HG03064 (cell line): ENCODE measurements around the gene BCAM.
"Not testable (repeated sequence)": the region's sequence is repeated elsewhere in the genome, so short reads cannot be mapped to it uniquely, and the experiment has no call there.

Experiments used
- ATAC-seq: cut with Tn5 transposase; IDR thresholded peaks from one replicate; pipeline ENCODE4 v1.9.1; 2021; ENCODE audit warnings: low read depth; ENCODE audit not compliant: unreplicated experiment

BCAM gene

DNA sequence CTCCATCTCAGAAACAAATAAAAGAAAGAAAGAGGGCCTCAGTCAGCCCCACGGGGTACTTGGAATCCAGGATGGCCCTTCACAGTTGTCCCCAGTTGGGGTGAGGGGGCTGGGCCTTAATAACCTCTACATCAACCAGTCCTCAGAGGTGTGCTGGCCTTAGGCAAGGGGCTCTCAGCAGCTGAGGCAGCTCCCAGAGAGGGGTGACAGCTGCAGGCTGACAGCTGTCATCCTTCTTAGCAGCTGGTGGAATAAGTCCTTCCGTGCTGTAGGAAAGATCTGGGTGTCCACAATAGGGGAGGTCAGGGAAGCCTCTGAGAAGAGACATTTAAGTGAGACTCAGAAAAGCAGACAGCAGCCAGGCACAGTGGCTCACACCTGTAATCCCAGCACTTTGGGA is 7.4 kb downstream of the BCAM start:
- ATAC-seq = no peak

DNA sequence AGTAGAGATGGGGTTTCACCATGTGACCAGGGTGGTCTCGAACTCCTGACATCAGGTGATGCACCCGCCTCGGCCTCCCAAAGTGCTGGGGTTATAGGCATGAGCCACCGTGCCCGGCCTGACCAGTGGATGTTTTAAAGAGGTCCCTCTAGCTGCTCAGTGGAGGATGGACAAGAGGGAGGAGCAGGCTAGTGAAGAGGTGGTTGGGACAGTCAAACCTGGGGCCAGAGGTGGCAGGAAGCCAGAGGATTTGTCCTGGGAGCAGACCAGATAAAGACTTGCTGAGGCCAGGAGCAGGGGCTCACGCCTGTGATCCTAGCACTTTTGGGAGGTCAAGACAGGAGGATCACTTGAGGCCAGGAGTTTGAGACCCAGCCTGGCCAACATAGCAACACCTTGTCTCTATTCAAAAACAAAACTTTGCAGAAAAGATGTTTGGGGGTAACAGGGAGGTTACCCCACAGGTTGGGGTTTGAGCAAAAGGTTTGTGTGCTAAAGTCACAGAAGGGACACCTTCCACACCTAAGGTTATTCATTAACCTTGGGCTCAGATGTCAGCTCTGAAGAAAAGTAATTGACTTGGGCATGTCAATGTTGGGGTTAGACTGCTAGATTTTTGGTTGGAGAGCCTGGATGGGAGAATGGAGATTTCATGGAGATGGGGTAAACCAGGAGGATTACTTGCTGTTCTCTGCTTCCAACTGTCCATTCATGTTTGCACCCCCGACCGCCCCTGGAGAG is 9.0 kb downstream of the BCAM start:
- no peak for ATAC-seq

DNA sequence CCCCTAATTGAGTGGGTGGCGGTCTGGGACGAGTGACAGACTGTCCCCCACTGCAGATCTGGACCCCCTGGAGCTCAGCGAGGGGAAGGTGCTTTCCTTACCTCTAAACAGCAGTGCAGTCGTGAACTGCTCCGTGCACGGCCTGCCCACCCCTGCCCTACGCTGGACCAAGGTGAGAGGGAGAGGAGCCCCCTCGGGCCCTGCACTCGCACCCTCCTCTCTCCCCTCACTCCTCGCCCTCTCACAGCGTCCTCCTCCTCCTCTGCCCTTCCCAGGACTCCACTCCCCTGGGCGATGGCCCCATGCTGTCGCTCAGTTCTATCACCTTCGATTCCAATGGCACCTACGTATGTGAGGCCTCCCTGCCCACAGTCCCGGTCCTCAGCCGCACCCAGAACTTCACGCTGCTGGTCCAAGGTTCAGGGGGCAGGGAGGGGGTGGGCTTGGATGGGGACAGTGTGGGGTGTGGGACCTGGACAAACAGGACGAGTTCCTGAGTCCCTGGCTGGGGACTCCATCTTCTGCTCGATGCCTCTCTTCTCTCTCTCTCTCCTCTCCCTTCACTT is 9.6 kb downstream of the BCAM start:
- ATAC-seq = no peak

DNA sequence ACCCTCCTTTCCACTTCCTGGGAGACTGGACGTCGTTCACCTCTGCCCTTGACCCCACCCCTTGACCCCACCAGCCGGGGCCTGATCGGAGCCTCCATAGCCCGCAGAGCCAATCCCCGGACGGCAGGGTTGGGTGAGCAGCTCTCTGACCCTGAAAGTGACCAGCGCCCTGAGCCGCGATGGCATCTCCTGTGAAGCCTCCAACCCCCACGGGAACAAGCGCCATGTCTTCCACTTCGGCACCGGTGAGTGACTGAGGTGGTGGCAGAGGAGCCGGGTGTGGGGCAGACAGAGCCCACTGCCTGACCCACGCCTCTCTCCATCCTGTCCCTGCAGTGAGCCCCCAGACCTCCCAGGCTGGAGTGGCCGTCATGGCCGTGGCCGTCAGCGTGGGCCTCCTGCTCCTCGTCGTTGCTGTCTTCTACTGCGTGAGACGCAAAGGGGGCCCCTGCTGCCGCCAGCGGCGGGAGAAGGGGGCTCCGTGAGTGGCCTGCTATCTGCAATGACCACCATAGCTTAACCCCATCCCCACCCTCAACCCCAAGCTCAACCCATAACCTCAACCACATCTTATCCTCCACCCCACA is 10.4 kb downstream of the BCAM start:
- no peak for ATAC-seq

DNA sequence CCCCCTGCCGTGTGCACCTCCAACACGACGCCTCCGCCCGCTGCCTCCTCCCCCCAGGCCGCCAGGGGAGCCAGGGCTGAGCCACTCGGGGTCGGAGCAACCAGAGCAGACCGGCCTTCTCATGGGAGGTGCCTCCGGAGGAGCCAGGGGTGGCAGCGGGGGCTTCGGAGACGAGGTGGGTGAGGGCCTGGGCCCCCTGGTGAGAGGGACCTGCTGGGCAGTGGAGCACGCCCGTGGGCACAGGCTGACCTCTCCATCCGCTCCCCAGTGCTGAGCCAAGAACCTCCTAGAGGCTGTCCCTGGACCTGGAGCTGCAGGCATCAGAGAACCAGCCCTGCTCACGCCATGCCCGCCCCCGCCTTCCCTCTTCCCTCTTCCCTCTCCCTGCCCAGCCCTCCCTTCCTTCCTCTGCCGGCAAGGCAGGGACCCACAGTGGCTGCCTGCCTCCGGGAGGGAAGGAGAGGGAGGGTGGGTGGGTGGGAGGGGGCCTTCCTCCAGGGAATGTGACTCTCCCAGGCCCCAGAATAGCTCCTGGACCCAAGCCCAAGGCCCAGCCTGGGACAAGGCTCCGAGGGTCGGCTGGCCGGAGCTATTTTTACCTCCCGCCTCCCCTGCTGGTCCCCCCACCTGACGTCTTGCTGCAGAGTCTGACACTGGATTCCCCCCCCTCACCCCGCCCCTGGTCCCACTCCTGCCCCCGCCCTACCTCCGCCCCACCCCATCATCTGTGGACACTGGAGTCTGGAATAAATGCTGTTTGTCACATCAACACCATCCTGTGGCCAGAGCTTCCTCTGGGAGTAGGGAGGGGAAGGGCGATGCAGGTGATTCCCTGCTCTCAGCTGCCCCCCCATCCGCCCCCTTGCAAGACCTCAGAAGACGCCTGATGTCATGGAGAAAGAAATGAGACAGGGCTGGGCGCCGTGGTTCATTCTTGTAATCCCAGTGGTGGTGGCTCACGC is 12.0 kb downstream of the BCAM start:
- no peak for ATAC-seq

DNA sequence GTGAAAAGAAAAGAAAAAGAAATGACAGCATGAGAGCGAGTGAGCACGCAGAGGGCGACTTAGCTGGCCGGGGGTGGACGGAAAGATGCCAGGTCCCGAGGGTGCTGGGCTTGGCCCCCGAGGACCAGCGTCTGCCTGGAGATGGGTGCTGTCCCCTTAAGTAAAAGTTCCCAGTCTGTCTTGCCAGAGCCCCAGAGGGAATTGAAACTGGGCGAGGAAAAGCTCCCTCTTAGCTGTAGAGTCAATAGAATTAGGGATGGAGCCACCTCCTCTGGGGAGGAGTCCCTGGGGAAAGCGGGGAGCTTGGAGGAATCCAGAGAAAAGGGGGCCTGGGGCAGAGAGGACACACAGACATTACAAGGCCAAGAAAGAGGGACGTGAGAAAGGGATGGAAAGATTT is 13.3 kb downstream of the BCAM start:
- no peak for ATAC-seq

DNA sequence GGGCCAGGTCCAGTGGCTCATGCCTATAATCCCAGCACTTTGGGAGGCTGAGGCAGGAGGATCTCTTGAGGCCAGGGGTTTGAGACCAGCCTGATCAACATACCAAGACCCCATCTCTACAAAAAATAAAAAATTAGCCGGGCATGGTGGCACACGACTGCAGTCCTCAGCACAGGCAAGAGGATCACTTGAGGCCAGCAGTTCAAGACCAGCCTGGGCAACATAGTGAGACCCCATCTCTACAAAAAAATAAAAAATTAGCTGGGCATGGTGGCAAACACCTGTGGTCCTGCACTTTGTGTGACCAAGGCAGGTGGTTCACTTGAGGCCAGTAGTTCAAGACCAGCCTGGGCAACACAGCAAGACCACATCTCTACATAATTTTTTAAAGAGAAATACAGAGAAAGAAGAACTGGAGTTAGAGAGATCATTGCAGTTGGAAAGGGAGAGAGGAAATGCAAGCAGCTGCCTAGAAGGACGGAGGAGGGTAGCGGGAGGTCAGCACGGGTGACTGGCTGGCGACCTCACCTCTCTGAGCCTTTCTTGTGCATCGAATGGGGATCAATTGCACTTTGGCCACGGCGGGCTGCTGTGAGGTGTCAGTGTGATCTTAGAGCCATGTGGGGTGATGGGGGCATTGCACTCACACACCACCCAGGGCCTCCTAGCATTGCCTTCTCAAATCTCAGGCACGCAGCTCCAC is 13.9 kb downstream of the BCAM start:
- ATAC-seq = no peak

DNA sequence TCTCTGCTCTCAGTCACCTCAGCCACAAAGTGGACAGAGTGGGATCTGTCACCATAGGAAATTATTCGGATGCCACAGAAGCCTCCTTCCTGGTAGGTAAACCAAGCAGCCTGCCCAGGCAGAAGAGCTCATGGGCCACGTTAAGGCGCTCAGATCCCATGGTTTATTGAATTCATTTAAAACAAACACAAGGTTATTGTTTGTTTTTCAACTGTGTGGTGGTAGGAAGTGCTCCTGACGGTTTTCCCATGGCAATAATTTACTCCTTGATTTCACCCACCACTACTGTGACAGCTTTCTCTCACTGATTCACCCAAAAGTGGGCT is 14.4 kb downstream of the BCAM start:
- ATAC-seq = no peak

DNA sequence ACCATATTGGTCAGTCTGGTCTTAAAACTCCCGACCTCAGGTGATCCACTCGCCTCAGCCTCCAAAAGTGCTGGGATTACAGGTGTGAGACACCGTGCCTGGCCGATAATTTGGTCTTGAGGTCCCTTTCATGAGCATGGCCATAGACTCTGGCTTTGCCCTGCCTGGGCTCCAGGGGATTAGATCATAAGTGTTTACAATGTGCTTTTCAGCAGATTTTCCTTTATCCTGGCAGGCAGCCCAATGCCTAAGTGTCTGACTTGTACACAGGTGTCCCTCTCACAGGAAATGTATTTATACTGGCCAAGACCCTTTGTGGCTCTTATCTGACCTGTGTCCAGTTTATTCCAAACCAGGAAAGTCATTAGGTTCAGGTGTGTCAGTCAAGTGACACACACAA is 15.9 kb downstream of the BCAM start:
- ATAC-seq = no peak

DNA sequence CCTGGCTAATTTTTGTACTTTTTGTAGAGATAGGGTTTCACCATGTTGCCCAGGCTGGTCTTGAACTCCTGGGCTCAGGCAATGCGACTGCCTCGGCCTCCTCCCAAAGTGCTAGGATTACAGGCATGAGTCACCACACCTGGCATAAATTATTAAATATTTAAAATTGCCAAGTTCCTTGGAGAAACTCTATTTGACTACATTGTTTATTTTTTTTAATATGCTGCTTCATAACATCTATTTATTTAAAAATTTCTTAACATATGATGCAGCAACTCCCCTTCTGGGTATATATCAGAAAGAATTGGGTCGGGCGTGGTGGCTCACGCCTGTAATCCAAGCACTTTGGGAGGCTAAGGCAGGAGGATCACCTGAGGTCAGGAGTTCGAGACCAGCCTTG is 24.0 kb downstream of the BCAM start:
- not testable (repeated sequence) for ATAC-seq

DNA sequence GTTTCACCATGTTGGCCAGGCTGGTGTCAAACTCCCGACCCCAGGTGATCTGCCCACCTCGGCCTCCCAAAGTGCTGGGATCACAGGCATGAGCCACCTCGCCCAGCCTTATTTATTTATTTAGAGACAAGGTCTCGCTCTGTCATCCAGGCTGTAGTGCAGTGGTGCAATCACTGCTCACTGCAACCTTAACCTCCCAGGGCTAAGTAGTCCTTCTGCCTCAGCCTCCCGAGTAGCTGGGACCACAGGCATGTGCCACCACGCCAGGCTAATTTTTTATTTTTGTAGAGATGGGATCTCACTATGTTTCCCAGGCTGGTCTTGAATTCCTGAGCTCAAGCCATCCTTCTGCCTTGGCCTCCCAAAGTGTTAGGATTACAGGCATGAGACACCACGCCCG is 25.5 kb downstream of the BCAM start:
- ATAC-seq = not testable (repeated sequence)

DNA sequence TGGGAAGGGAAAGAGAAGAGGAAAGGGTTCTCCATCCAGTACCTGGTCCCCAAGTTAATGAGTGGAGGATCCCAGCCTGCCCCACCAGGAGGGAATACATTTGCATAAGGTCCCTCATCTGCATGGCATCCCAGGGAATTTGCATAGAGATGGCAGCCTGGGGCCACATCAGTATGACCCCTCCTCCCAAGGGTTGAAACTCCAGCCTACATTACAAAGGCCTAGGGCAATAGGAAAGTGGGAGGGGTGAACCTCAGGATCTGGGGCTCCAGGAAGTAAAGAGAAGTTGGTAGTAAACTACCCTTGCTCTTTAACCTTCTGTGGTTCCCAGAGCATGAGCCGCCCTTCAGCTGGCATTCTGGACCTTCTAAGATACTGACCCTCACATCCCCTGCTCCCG is 30.4 kb downstream of the BCAM start:
- ATAC-seq = no peak

DNA sequence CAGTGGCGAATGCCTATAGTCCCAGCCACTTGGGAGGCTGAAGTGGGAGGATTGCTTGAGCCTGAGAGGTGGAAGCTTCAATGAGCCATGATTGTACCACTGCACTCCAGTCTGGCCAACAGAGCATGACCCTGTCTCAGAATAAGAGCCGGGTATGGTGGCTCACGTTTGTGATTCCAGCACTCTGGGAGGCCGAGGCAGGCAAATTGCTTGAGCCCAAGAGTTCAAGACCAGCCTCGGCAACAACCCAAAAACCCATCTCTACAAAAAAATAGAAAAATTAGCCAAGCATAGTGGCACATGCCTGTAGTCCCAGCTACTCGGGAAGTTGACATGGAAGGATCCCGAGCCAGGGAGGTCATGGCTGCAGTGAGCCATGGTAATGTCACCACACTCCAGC is 31.9 kb downstream of the BCAM start:
- no peak for ATAC-seq

DNA sequence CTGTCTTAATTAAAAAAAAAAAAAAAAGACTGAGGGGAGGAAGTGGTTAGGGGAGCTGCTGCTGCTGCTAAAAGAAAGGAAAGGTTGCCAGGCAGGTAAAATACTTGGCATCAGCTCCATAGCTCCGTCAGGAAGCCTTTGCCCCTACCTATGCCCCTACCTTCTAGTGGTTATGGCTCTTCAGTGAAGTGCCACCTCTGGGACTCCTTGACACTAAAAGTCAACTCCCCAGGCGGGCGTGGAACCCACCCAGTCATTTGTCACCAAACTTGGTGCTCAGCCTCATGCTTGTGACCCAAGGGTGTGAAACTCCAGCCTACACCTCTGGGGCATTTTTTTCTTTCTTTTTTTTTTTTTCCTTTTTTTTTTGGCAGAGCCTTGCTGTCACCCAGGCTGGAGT is 32.3 kb downstream of the BCAM start:
- no peak for ATAC-seq

DNA sequence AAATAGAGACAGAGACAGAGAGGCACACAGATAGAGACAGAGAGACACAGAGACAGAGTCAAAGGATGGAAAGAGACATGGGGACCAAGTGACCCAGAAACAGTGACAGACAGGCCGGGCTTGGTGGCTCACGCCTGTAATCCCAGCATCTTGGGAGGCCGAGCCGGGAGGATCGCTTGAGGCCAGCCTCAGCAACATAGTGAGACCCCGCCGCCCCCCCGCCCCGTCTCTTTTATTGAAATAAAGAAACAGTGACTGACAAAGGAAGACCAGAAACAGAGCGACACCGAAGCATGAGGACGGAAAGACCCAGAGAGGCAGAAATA is 36.3 kb downstream of the BCAM start:
- ATAC-seq = no peak

DNA sequence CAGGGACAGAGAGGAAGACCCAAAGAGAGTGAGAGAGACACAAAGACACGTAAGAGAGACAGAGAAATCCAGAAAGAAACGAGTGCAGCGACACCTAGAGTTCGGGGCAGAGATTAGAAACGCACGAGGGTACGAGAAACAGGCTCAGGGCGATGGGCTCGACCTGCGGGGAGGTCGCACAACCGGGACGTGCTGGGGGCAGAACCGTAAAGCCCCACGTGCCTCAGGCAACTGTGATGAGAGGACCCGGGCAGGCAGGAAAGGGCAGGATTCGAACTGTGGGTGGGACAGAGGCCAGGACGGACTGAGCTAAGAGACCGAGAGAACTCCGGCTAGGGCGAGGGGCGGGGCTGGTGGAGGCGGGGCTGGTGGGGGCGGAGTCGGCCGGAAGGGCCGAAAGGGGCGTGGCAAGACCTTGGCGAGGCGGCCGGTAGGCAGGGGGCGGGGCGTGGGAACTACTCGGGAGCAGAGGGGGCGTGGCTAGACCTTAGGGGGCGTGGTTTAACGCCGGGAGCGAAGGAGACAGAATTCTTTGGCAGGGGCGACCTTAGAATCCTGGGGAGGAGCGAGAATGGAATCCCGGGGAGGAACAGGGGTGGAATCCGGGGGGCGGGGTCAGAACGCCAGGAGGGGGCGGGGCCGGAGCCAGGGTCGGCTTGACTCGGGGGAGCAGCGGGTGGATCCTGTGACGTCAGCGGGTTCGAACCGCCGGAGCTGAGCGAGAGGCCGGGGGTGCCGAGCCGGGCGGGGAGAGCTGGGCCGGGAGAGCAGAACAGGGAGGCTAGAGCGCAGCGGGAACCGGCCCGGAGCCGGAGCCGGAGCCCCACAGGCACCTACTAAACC is 36.9 kb downstream of the BCAM start, which contains the start of gene NECTIN2:
Gene NECTIN2, plus strand, starts transcription at position 686 of the 843 bp plus-strand sequence. CDS start 229 bp downstream, outside the sequence.
- ATAC-seq = no peak

DNA sequence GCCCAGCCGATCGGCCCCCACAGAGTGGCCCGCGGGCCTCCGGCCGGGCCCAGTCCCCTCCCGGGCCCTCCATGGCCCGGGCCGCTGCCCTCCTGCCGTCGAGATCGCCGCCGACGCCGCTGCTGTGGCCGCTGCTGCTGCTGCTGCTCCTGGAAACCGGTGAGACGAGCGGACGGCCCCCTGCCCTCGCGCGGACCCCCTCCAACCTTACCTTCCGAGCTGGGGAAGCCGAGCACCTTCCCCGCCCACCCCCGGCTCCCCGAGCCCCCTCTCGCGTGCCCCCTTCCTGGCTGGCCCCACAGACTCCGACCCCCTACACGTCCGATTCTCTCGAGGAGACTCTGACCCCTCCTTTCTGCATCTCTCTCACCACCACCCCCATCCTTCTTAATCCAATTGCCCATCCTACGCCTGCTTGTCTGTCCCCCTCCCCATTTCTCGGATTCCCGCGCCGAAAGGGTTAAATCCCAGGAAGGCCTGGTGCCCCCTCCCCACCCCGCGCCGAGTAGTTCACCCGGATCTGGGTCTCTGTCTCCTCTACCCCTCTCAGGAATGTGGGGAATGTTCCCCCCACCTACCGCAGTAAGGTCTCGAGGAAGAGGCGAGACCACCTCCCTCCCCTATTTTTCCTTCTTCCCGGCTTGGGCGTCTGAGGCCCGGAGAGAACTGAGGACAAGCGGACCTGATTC is 37.7 kb downstream of the BCAM start:
- no peak for ATAC-seq

DNA sequence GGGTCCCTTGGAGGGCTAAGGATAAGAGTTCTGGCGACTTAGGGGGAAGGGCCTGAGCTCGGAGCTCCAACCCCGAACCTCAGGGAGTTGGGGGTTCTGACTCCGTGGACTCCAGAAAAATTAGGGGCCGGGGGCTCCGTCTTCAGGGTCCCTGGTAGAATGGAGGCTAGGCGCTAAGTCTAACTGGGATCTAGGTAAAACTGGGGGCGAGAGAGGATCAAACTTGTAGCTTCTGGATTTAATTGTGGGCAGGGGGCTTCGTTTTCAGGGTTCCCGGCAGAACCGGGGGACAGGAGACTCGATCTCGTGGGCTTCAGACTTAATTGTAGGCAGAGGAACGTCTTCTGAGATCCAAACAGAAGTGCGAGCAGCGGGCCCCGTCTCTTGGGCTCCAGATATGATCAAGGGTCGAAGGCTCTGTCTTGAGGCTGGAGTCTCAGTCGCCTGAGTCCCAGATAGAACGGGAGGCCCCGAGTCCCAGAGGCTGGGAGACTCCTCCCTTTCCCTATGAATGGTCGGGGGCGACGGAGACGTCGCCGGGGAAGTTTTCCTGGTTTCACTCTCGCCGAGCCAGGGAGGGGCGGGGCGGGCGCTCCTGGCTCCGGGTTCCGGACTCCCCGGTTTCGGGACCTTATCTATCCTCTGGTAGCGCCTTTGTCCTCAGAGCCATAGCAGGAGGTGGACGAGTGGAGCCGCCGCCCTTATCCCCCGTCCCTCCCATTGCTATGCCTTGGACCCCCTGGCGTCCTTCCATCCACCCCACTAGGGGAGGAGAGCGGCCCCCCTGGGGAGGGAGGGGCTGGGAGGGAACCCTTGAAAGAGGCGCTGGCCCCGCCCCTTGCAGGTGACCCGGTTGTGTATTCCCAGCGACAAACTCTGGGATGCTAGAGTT is 38.5 kb downstream of the BCAM start:
- ATAC-seq = no peak
